ENCODE measurements around the gene AGO3. TPM values are rescaled to one million over a fixed set of nuclear protein-coding genes. Genes with fewer than 3 reads are reported as not detected.

AGO3 gene
- total and polyA plus RNA-seq, 2 experiments from 2014 or later = 19.2 to 27.3 TPM

DNA sequence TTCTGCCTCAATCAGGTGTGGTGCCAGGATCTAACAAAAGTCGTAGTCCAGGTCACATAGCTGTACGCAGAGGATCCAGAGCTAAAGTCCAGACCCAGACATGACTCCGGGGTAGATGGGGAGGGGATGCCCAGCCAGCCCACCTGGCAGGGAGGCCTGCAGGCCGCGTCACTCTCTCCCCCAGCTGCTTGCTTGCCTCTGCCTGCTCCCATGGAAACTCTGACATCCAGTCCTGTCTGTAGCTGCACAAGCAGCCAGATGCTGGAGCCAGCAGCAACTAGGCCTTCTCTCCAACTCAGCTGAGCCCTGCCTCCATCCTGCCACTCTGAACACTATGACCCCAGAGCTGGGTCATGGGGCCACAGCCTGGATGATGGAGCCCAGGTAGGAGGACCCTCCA, 186.0 kb downstream of the AGO3 start:
- Histone ChIP-seq H3K4me2 (no peak overlapping the region), H3K27me3 (ENCODE audit: insufficient read depth) (no peaks in the 10 kb centered on the region; the same call in 1 of the 2 replicates), H2AFZ (no peak overlapping the region), H3K4me1 (ENCODE audit: insufficient read depth) (no peaks in the 10 kb centered on the region), H3K79me2 (replicated peaks; ENCODE audit: insufficient read depth) (no peaks in the 10 kb centered on the region), H3K36me3 (ENCODE audit: insufficient read depth) (no peaks in the 10 kb centered on the region), H3F3A (replicated peaks; ENCODE audit: low read depth) (no peaks in the 10 kb centered on the region), H3K27ac (ENCODE audit: low read depth) (no peak overlapping the region), H3K4me3 (no peak overlapping the region), H4K20me1 (replicated peaks; ENCODE audit: insufficient read depth) (no peaks in the 10 kb centered on the region), H3K9me2 (ENCODE audit: insufficient read depth) (no peaks in the 10 kb centered on the region)
- H3K9me3 Mint-ChIP-seq = no peaks in the 10 kb centered on the region
- H3K27ac Mint-ChIP-seq = no peak overlapping the region
- TF ChIP-seq ZNF114 (CRISPR knock-in tag; IDR thresholded peaks at IDR 0.05) (no peak), CREB1 (CRISPR knock-in tag; IDR thresholded peaks at IDR 0.05; ENCODE audit: low read depth) (no peak), EZH2phosphoT487 (IDR thresholded peaks at IDR 0.05; ENCODE audit: unreplicated experiment) (no peak), EZH2 (IDR thresholded peaks at IDR 0.05; ENCODE audit: low read depth, unreplicated experiment) (no peak), POLR2AphosphoS5 (IDR thresholded peaks at IDR 0.05; ENCODE audit: low read depth) (no peak), ZNF331 (CRISPR knock-in tag; IDR thresholded peaks at IDR 0.05; ENCODE audit: low read depth) (no peak), NANOG (IDR thresholded peaks at IDR 0.05; ENCODE audit: borderline replicate concordance) (no peak), JUNB (IDR thresholded peaks at IDR 0.05; ENCODE audit: unreplicated experiment) (no peak), STAT1 (IDR thresholded peaks at IDR 0.05; ENCODE audit: unreplicated experiment) (no peak)
- TF ChIP-seq, protein P1, sequence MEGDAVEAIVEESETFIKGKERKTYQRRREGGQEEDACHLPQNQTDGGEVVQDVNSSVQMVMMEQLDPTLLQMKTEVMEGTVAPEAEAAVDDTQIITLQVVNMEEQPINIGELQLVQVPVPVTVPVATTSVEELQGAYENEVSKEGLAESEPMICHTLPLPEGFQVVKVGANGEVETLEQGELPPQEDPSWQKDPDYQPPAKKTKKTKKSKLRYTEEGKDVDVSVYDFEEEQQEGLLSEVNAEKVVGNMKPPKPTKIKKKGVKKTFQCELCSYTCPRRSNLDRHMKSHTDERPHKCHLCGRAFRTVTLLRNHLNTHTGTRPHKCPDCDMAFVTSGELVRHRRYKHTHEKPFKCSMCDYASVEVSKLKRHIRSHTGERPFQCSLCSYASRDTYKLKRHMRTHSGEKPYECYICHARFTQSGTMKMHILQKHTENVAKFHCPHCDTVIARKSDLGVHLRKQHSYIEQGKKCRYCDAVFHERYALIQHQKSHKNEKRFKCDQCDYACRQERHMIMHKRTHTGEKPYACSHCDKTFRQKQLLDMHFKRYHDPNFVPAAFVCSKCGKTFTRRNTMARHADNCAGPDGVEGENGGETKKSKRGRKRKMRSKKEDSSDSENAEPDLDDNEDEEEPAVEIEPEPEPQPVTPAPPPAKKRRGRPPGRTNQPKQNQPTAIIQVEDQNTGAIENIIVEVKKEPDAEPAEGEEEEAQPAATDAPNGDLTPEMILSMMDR (conservative IDR thresholded peaks at IDR 0.05; ENCODE audit: low read depth in 2 of 2) = no peak
- TF ChIP-seq, protein P2, sequence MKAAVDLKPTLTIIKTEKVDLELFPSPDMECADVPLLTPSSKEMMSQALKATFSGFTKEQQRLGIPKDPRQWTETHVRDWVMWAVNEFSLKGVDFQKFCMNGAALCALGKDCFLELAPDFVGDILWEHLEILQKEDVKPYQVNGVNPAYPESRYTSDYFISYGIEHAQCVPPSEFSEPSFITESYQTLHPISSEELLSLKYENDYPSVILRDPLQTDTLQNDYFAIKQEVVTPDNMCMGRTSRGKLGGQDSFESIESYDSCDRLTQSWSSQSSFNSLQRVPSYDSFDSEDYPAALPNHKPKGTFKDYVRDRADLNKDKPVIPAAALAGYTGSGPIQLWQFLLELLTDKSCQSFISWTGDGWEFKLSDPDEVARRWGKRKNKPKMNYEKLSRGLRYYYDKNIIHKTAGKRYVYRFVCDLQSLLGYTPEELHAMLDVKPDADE (IDR thresholded peaks at IDR 0.05) = no peak
- TF ChIP-seq, protein P3, sequence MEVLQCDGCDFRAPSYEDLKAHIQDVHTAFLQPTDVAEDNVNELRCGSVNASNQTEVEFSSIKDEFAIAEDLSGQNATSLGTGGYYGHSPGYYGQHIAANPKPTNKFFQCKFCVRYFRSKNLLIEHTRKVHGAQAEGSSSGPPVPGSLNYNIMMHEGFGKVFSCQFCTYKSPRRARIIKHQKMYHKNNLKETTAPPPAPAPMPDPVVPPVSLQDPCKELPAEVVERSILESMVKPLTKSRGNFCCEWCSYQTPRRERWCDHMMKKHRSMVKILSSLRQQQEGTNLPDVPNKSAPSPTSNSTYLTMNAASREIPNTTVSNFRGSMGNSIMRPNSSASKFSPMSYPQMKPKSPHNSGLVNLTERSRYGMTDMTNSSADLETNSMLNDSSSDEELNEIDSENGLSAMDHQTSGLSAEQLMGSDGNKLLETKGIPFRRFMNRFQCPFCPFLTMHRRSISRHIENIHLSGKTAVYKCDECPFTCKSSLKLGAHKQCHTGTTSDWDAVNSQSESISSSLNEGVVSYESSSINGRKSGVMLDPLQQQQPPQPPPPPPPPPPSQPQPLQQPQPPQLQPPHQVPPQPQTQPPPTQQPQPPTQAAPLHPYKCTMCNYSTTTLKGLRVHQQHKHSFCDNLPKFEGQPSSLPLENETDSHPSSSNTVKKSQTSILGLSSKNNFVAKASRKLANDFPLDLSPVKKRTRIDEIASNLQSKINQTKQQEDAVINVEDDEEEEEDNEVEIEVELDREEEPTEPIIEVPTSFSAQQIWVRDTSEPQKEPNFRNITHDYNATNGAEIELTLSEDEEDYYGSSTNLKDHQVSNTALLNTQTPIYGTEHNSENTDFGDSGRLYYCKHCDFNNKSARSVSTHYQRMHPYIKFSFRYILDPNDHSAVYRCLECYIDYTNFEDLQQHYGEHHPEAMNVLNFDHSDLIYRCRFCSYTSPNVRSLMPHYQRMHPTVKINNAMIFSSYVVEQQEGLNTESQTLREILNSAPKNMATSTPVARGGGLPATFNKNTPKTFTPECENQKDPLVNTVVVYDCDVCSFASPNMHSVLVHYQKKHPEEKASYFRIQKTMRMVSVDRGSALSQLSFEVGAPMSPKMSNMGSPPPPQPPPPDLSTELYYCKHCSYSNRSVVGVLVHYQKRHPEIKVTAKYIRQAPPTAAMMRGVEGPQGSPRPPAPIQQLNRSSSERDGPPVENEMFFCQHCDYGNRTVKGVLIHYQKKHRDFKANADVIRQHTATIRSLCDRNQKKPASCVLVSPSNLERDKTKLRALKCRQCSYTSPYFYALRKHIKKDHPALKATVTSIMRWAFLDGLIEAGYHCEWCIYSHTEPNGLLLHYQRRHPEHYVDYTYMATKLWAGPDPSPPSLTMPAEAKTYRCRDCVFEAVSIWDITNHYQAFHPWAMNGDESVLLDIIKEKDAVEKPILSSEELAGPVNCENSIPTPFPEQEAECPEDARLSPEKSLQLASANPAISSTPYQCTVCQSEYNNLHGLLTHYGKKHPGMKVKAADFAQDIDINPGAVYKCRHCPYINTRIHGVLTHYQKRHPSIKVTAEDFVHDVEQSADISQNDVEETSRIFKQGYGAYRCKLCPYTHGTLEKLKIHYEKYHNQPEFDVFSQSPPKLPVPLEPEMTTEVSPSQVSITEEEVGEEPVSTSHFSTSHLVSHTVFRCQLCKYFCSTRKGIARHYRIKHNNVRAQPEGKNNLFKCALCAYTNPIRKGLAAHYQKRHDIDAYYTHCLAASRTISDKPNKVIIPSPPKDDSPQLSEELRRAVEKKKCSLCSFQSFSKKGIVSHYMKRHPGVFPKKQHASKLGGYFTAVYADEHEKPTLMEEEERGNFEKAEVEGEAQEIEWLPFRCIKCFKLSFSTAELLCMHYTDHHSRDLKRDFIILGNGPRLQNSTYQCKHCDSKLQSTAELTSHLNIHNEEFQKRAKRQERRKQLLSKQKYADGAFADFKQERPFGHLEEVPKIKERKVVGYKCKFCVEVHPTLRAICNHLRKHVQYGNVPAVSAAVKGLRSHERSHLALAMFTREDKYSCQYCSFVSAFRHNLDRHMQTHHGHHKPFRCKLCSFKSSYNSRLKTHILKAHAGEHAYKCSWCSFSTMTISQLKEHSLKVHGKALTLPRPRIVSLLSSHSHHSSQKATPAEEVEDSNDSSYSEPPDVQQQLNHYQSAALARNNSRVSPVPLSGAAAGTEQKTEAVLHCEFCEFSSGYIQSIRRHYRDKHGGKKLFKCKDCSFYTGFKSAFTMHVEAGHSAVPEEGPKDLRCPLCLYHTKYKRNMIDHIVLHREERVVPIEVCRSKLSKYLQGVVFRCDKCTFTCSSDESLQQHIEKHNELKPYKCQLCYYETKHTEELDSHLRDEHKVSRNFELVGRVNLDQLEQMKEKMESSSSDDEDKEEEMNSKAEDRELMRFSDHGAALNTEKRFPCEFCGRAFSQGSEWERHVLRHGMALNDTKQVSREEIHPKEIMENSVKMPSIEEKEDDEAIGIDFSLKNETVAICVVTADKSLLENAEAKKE (CRISPR knock-in tag; IDR thresholded peaks at IDR 0.05) = no peak
- TF ChIP-seq, protein P4, sequence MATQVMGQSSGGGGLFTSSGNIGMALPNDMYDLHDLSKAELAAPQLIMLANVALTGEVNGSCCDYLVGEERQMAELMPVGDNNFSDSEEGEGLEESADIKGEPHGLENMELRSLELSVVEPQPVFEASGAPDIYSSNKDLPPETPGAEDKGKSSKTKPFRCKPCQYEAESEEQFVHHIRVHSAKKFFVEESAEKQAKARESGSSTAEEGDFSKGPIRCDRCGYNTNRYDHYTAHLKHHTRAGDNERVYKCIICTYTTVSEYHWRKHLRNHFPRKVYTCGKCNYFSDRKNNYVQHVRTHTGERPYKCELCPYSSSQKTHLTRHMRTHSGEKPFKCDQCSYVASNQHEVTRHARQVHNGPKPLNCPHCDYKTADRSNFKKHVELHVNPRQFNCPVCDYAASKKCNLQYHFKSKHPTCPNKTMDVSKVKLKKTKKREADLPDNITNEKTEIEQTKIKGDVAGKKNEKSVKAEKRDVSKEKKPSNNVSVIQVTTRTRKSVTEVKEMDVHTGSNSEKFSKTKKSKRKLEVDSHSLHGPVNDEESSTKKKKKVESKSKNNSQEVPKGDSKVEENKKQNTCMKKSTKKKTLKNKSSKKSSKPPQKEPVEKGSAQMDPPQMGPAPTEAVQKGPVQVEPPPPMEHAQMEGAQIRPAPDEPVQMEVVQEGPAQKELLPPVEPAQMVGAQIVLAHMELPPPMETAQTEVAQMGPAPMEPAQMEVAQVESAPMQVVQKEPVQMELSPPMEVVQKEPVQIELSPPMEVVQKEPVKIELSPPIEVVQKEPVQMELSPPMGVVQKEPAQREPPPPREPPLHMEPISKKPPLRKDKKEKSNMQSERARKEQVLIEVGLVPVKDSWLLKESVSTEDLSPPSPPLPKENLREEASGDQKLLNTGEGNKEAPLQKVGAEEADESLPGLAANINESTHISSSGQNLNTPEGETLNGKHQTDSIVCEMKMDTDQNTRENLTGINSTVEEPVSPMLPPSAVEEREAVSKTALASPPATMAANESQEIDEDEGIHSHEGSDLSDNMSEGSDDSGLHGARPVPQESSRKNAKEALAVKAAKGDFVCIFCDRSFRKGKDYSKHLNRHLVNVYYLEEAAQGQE (IDR thresholded peaks at IDR 0.05; ENCODE audit: unreplicated experiment) = no peak
- H3K27me3 Mint-ChIP-seq (ENCODE audit: insufficient read depth, low read depth, poor library complexity) = peaks cover 4% of the 10 kb centered on the region
- H3K36me3 Mint-ChIP-seq (ENCODE audit: low read depth) = no peaks in the 10 kb centered on the region; the same call in 2 of the 3 replicates
- H3K4me3 Mint-ChIP-seq = no peak overlapping the region
- H3K4me1 Mint-ChIP-seq = peaks cover 6% of the 10 kb centered on the region
- no peak for DNase-seq (ENCODE audit: low spot score)
- ATAC-seq = no peak
